HG03095 (cell line): Measurements from ENCODE around the gene CDC14B.
"Not testable (repeated sequence)": the region's sequence is repeated elsewhere in the genome, so short reads cannot be mapped to it uniquely, and the experiment has no call there.

ENCODE experiments used
- ATAC-seq: cut with Tn5 transposase; IDR thresholded peaks from one replicate; pipeline ENCODE4 v1.9.1; 2021; ENCODE audit warnings: moderate library complexity; ENCODE audit not compliant: unreplicated experiment

The CDC14B gene

DNA sequence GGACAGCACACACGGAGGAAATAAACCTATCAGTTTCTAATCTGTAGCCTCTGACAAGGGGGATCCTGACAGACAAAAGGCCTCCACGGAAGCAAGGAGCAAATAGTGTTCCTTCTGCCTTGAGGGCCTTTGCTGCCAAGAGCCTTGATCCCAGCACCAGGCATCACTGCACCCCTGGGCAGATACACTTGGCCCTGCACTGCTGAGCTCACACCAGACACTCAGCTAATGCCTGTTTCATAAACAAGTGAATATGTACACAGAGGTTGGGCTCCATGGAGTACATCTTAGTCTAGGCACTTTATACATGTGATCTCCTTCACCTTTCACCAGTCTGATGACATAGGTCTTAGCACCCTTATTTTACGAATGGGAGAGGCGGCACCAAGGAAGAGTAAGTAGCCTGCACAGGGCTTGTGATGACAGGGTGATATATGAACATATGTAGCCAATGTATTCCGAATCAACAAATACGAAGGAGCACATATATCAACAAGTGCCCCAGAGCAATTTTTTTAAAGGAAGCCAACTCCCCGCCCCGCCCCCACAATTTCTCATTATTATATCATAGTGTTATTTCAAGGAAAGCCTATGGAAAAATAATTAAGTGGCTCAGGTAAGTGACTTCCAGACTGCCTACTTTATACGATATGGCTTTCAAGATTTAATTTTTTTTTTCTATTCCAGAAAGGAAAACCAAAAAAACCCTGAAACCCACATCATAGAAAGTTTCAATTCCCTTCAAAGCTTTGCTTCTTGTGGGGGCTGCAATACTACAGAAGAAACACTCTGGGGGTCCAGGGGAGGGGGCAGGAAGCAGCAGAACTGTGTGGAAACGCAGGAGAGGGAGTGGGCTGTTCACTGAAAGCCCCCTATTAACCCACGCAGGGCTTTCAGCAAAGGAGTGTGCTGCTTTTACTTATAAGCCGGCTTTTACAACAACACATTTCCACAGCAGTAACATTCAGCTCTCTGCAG, 32.0 kb downstream of the CDC14B start:
- ATAC-seq: no peak

DNA sequence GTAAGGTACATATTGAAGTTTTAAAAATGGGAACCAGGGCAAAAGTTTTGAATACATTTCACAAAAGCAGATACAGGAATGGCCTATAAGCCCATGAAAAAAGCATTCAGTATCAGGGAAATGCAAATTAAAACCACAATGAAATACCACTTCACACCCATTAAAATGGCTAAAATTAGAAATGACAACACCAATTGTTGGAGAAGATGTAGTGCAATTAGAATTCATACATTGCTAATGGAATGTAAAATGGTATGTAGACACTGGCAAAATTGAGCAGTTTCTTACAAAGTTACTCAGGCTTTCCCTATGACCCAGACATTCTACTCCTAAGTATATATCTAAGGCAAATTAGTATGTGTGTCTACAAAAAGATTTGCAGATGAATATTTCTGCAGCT, 34.2 kb downstream of the CDC14B start:
- no peak for ATAC-seq

DNA sequence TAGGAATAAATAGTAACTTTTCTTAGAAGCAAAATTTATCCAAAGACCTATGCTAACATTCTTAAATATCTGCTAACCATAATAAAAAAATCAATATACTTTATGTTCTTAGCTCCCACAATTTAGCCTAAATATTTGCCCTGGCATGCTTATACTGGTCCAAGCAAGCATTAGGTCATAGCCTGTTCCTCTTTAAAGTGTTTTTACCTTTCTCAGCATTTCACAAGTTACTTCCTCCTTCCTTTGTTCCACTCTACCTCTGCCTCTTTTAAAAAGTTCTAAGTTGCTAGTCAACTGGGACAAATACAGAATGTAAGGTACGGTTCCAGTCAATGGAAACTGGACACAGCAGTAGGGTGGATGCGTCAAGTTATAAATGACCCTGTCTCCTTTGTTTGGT, 37.4 kb downstream of the CDC14B start:
- ATAC-seq: not testable (repeated sequence)

DNA sequence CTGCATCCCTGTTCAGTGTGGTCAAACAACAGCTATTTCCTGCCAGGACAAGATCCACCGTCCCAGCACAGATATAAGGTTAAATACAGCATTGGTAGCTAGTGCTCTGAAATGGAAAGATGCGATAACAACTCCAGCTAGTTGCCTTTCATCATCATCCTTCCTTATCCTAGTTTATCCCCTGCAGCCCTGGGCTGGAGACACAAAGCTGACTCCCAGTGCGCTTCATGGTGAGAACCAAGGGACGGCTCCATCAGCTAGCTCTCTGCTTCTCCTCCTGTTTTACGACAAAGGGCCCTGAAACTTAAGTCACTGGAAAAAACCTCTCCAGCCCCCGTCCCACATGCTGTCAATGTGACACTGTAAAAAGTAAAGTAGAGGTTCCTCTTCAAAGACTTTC, 37.9 kb downstream of the CDC14B start:
- no peak for ATAC-seq

DNA sequence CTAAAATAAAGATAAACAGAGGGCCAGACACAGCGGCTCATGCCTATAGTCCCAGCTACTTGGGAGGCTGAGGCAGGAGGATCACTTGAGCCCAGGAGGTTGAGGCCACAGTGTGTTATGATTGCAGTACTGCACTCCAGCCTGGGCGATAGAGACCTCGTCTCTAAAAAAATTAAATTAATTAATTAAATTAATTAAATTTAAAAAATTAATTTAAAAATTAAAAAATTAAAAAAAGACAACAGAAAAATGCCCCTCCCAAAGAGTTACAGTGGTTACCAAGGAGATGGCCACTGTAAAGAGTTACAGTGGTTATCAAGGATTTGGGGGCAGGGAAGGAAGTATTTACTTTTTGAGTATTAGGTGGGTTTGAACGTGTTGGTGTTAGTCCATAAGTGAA, 38.3 kb downstream of the CDC14B start:
- no peak for ATAC-seq

DNA sequence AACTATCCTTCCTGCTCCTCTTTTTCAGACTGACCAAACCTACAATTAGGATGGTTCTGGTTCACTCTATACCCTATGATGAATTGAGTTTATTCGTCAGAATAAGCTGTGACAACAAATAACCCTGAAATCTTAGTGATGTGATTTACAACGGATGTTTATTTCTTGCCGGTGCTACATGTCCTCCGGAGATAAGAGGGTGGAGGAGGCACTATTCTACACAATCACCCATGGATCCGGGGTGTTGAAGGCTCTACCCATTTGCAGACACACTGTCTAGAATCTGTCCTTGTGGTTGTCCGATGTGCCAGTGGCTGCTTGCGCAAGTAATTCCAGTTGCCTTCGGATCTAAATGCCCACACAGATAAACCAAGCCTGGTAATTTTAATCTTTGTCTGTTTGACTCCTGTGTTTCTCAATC, 44.7 kb downstream of the CDC14B start:
- ATAC-seq: no peak

DNA sequence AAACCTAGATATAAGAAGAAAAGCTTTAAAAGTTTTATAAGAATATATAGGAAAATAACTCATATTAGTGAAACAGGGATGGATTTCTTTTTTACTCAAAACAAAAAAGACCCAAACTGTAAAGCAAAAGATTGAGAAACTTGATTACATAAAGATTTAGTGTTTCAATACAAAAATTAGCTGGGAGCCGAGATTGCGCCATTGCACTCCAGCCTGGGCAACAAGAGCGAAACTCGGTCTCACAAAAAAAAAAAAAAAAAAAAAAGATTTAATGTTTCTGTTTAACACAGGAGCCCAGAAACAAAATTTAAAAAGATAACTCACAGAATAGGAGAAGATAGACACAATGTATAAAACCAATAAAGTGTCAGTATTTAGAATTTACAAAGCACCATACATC, 45.2 kb downstream of the CDC14B start:
- ATAC-seq: no peak

DNA sequence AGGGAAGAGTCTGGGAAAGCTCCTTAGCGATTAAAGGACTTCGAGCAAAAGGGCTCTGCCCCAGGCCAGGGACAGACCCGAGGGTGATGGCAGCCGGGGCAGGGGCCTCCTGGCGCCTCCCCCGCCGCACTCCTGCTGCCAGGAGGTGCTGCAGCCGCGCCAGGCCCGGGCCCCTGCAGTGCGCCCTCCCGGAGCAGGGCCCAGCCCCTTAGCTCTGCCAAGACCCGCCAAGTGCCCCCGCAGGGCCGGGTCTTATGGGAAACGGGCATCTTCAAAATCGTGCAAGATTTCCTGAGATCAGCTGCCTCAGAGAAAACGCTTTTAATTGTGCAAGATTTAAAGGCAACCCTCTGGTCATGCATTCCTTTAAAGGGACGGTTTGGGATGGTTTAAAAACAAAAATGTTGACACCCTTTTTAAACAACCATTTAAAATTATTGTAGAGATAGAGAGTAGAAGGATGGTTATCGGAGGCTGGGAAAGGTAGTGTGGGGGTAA, 52.4 kb downstream of the CDC14B start:
- ATAC-seq: peak; percentile 40

DNA sequence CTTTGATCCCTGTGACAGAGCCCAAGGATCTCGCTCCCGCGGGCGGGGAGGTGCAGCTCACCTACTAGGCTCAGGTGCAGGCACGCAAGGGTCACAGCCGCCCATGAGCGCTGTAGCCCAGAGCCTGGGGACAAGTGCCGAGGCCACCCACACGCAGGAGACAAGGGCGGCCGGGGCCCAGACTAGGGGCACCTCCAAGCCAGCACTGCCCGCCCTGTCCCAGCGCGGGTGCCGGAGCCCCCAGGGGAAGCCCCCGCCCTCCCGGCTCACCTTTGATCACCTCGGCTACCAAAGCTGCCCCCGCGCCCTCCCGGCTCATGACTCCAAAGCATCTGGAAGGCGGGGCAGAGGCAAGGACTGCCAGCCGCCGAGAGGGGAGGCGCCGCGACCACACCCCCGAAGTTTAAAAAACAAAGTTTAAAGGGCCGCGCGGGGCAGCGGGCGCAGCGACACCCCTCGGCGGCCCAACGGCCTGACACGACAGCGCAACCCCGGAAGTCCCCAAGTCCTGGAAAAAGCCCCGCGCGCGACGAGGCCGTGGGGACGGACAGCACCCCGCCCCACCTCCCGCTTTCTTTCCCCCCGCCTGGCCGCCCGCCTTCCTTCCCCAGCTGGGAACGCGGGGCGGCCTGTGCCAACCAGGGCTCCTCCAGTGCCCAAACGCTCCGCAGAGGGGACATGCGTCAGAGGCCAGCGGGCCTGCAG, 53.0 kb downstream of the CDC14B start:
- ATAC-seq: peak; percentile 88

DNA sequence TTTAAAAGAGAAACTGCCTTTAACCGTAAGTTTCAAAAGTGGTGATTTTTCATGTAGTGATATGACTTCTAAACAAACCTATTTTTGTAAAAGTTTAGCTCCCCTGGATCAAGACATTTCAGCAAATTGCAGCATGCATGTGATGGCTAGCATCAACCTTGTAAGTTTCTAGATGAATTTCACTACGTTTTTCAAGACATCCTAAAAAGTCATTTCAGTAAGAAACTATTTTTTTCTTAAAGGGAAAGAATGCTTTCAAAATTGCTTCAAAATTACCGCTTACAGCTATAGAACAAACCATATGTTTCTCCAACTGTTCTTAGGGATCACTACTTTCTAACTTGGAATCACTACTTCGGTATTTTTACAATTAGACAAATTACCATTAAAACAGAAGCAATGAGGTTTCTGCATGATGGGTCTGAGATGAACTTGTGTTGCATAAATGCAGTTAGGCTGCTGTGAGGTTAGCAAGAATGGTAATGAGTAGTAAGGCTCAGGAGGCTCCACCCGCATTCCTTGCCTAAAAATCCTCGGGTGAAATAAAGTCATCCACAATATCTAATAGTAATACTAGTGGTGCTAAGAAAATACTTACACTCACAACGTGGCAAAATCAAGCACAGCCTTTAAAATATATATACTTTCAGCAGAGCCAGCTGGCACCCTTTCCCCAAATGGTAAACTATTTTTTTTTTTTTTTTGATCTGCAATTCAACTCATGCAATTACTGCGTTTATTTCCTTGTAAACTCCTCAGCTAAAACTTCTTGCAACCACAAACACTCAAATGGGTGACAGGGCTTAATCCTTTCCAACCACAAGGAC, 53.8 kb downstream of the CDC14B start:
- no peak for ATAC-seq

DNA sequence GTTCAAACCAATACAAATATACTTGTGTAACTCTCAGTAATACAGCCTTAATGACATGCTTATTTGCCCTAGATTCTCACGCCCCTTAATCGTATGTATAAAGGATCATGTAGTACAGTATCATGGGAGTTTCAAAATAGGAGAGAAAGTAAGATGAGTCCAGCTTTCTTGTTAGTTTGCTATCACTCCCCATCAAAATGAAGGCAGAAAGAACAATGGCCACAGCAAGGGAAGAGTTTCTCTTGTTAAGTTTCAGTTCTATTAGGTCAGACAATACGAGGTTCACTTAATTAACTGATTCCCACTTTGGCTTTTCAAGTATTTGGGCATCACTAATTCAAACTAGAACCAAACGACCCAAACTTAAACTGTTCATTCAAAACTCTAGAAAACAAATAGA, 55.4 kb downstream of the CDC14B start:
- no peak for ATAC-seq

DNA sequence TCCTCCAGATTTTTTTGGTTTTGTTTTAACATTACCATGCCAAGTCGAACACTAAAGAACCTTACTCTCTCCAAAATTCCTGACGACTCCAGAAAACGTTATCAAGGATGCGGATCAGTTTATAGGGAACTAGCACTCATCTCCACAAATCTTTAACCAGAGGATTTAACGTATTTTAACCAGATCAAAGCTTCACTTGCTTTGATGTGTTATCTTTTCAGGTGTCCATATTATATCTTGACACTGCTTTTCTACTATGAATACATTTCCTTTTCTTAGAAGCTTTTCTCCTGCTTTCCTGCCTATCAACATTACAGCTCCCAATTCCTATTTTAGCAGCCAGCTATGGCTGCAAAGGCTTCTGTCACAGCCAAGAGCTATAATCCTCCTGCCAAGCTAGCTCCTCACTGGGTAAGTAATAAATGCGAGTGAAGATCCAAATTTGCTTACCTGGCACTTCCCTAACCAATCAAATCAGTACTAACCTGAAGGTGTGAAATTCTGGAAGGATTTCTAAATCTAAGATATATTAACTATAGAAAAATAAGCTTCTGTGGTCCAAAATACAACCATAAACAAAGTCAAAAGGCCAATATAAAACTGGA, 60.2 kb downstream of the CDC14B start:
- ATAC-seq: no peak

DNA sequence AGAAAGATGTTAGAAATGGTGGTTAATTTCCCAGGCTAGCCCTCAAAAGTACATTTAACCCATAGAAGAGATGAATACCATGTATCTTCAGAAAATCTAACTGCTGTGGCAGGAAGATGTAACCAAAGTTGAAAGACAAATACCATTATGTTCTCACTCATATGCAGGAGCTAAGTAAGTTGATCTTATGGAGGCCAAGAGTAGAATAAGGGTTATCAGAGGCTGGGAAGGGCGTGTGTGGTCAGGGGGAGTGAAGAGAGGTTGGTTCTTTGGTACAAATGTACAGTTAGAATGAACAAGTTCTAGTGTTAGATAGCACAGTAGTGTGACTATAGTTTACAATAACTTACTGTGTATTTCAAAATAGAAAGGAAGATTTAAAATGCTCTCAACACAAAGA, 61.7 kb downstream of the CDC14B start:
- no peak for ATAC-seq

DNA sequence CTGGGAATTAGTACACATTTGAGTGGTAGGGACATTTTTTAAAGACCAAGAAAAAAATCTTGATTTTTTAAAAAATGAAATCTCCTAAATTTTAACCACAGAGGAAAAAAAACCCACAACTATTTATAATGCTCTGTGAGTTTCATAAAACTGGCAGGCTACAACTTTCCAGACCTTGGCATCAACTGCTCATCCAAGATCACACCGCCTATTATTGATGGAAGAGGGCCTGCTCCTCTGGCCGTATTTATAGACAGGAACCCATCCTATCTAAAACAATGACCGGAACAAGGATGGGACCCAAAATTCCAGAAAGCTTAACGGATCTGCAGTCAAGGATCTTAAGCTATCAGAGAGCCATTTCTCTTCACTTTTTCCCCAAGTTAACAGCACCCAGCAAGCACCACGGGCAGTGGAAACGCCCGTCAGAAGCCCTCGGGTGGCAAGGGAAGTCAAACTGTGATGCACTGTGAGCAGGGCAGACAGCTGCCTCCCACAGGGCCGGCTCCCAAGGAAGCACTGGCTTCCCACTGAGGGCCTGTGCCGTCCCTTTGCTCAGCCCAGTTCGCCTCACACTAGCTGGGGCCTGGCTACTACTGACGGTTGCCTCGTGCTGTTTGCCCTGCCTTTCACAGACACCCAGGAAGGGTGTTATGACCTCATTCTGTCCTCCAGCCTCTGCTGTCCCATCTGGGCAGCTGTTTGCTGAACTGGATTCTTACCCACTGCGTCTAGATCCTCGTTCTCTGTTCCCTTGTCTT, 62.8 kb downstream of the CDC14B start:
- ATAC-seq: no peak

DNA sequence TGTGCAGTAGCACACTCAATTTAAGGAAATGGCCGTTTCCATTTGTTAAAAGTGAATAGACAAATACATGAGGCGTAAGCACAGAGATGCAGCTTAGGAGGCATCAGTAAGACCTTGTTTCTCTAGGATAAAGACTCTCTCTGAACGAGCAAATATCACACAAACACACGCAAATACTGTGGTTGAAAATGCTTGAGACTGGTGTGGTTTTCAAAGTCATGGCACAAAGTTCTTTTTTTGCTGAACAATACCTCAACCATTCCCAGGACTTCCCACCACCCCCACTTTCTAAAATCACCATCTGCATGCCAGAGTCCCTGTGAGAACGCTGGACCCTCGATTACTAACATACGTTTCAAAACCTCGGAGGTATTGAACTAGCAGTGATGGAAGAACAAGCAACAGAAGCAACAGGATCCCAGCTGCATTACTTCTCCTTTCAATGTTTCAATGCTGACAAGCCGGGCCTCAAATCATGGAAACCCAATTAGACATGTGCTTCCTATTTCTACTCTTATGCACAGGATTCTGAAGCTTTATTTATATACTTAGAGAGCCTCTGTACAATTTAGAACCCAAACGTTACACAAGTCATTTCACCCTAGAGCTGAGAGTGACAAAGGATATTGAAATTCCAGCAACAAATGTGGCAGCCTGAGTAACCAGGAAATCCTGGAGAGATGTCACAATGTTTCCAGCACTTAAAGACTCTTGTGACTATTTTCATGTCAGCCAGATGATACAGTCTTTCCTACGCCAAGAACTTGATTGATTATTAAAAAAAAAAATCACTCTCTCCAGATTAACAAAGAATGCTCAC, 63.9 kb downstream of the CDC14B start:
- ATAC-seq: no peak

DNA sequence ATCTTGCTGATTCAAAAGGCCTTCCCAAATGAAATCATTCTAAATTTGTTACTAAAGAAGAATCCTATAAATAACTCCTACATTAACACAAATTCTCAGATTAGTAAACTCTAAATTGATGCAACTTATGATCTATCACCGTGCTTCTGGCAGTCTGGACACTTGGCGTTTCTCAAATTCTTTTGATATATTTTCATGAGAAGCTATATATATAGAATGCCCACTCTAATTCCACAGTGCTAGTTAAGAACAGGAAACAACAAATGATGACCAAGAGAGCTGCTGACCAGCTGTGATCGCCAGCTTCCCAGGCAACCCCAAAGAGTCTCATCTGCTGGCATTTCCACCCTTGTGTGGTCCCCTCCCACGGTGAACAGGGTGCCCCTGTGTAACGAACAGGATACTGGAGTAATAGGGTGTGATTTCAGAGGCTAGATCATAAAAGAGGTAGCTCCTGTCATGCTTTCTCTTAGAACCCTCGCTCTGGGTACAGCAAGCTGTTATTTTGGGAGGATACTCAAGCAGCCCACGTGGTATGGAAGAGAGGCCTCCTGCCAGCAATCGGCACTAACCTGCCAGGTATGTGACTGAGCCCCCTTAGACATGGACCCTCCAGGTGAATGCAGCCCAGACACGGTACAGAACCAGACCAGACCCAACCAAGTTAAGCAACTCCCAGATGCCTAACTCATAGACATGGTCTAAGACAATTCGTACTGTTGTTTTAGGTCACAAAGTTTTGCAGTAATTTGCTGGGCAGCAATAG, 64.7 kb downstream of the CDC14B start:
- ATAC-seq: no peak

DNA sequence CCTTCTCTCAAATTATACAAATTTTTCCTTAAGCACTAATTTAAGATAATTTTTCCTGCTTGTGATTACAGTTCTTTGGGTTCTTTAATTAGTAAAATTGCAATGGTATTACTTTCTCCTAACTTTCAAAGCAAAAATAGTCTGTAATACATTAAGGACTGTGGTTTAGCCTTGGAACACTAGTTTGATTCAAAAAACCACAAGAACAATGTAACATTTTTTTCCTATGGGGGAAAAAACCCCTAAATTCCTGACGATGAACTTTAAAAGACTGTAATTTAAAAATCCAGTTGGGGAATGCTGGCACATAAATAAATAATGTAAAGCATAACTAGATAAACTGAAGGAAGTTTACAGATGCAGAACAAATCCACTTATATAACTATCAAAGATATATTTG, 65.3 kb downstream of the CDC14B start:
- ATAC-seq: no peak

DNA sequence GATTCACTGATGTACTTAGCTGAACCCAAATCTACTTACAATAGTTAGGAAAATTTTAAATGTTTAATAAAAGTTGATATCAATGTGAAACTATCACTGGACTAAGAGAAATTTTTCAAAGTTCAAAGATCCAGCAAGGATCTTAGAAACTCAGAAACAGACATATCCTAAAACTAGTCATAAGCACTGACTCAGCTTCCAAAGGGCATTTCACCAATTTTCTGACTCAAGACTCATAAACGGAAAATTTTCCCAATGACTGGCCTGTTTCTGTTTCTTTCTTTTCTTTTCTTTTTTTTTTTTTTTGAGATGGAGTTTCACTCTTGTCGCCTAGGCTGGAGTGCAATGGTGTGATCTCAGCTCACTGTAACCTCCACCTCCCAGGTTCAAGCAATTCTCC, 66.6 kb downstream of the CDC14B start:
- no peak for ATAC-seq
